WTC11 (cell line): ENCODE measurements around the gene THSD4. TPM values are rescaled to one million over a fixed set of nuclear protein-coding genes. Genes with fewer than 3 reads are reported as not detected.

Experiments
- ATAC-seq: fragments of 200-7000 bp; cut with Tn5 transposase; 2 replicates; pipeline ENCODE4 v1.10.0; 2021; ENCODE audit warnings: mild to moderate bottlenecking, moderate library complexity
- CTCF ChIA-PET: fragments of 300-600 bp; sonication (Branson Sonifier 250); formaldehyde crosslinking; loops from one replicate; lab custom pipeline; 2021; ENCODE audit warnings: antibody characterized with exemption; lab: Charles Lee
- POLR2A ChIA-PET: fragments of 350-600 bp; sonication (Branson Sonifier 250); formaldehyde crosslinking; loops from one replicate; lab custom pipeline; 2021; ENCODE audit warnings: antibody characterized with exemption; lab: Charles Lee
- DNase-seq: peaks from one replicate; pipeline ENCODE4 v3.0.0; 2021; ENCODE audit warnings: low spot score
- H3K27ac Mint-ChIP-seq: 2 replicates; pipeline ENCODE4 v1.8.0; 2021; ENCODE audit warnings: mixed read lengths
- H3K27me3 Mint-ChIP-seq: 2 replicates; pipeline ENCODE4 v1.8.0; 2021; ENCODE audit warnings: low read depth, mild to moderate bottlenecking, moderate library complexity, mixed read lengths
- H3K36me3 Mint-ChIP-seq: 2 replicates; pipeline ENCODE4 v1.8.0; 2021; ENCODE audit warnings: mixed read lengths
- H3K4me1 Mint-ChIP-seq: 2 replicates; pipeline ENCODE4 v1.8.0; 2022; ENCODE audit warnings: mixed read lengths
- H3K4me3 Mint-ChIP-seq: 2 replicates; pipeline ENCODE4 v1.8.0; 2021; ENCODE audit warnings: mild to moderate bottlenecking, moderate library complexity, mixed read lengths
- H3K9me3 Mint-ChIP-seq: 2 replicates; pipeline ENCODE4 v1.8.0; 2021; ENCODE audit warnings: mixed read lengths
- AR ChIP-seq: fragments of 250-450 bp; sonication (Bioruptor Pico); IDR thresholded peaks from 2 replicates; pipeline ENCODE4 v1.9.0; 2021; ENCODE audit warnings: mild to moderate bottlenecking
- ATF2 ChIP-seq: sonication (generic); formaldehyde crosslinking; IDR thresholded peaks from 2 replicates; pipeline ENCODE4 v1.8.1; 2022; ENCODE audit warnings: low read depth, missing genetic modification reagents, borderline replicate concordance
- CREB1 ChIP-seq: sonication (generic); formaldehyde crosslinking; IDR thresholded peaks from 2 replicates; pipeline ENCODE4 v1.8.0; 2023; ENCODE audit warnings: mild to moderate bottlenecking, missing genetic modification reagents
- CREM ChIP-seq: sonication (generic); formaldehyde crosslinking; IDR thresholded peaks from 2 replicates; pipeline ENCODE4 v1.8.1; 2022; ENCODE audit warnings: mild to moderate bottlenecking, missing genetic modification reagents, moderate library complexity
- IRF2 ChIP-seq: sonication (generic); formaldehyde crosslinking; IDR thresholded peaks from 2 replicates; pipeline ENCODE4 v1.8.0; 2022; ENCODE audit warnings: low read depth, missing genetic modification reagents, borderline replicate concordance
- MLX ChIP-seq: sonication (generic); formaldehyde crosslinking; IDR thresholded peaks from 2 replicates; pipeline ENCODE4 v1.8.1; 2023; ENCODE audit warnings: mild to moderate bottlenecking, missing genetic modification reagents, moderate library complexity
- OVOL2 ChIP-seq: fragments of 250-450 bp; sonication (Bioruptor Pico); IDR thresholded peaks from 2 replicates; pipeline ENCODE4 v1.9.0; 2021; ENCODE audit warnings: mild to moderate bottlenecking, borderline replicate concordance
- SOX15 ChIP-seq: fragments of 250-450 bp; sonication (Bioruptor Pico); IDR thresholded peaks from 2 replicates; pipeline ENCODE4 v1.9.0; 2021; ENCODE audit warnings: mild to moderate bottlenecking
- STAT6 ChIP-seq: sonication (generic); formaldehyde crosslinking; conservative IDR thresholded peaks from 2 replicates; pipeline ENCODE4 v1.8.1; 2023; ENCODE audit warnings: mild to moderate bottlenecking, low read depth, missing genetic modification reagents, moderate library complexity
- ZNF121 ChIP-seq: sonication (generic); formaldehyde crosslinking; IDR thresholded peaks from 2 replicates; pipeline ENCODE4 v1.8.0; 2023; ENCODE audit warnings: missing genetic modification reagents
- ZNF138 ChIP-seq: sonication (generic); formaldehyde crosslinking; conservative IDR thresholded peaks from 2 replicates; pipeline ENCODE4 v1.8.1; 2022; ENCODE audit warnings: mild to moderate bottlenecking, moderate library complexity, missing genetic modification reagents
- ZNF232 ChIP-seq: sonication (generic); formaldehyde crosslinking; IDR thresholded peaks from 2 replicates; pipeline ENCODE4 v1.8.0; 2022; ENCODE audit warnings: mild to moderate bottlenecking, missing genetic modification reagents
- ZNF425 ChIP-seq: fragments of 250-450 bp; sonication (Bioruptor Pico); conservative IDR thresholded peaks from 2 replicates; pipeline ENCODE4 v1.9.0; 2021; ENCODE audit warnings: mild to moderate bottlenecking
- ZSCAN18 ChIP-seq: fragments of 250-450 bp; sonication (Bioruptor Pico); IDR thresholded peaks from 2 replicates; pipeline ENCODE4 v2.1.2; 2022; ENCODE audit warnings: mild to moderate bottlenecking, moderate library complexity
- total RNA-seq: library from RNA; stranded (reverse); gene quantifications from 3 replicates; pipeline ENCODE4 v1.2.3, GENCODE V29; 2021

The THSD4 gene
- total RNA-seq, 1 experiment from 2014 or later: 7.8 TPM

GRCh38 chr15:71352125-71352524, 236.9 kb downstream of the THSD4 start:
- H3K36me3 Mint-ChIP-seq: no peaks in the 10 kb centered on the region
- no peak for DNase-seq
- no peaks in the 10 kb centered on the region for H3K9me3 Mint-ChIP-seq
- ATAC-seq: no peak
- H3K27me3 Mint-ChIP-seq: no peaks in the 10 kb centered on the region
- H3K4me3 Mint-ChIP-seq: no peak overlapping the region
- CTCF ChIA-PET: no interaction called here
- POLR2A ChIA-PET: no interaction called here
- H3K4me1 Mint-ChIP-seq: peaks cover 17% of the 10 kb centered on the region
- no peak overlapping the region for H3K27ac Mint-ChIP-seq
- TF ChIP-seq STAT6 (CRISPR knock-in tag): no peak
- TF ChIP-seq ZSCAN18 (CRISPR knock-in tag): no peak
- no peak for TF ChIP-seq IRF2 (CRISPR knock-in tag)
- no peak for TF ChIP-seq ZNF425 (CRISPR knock-in tag)

GRCh38 chr15:71352765-71353164, 237.5 kb downstream of the THSD4 start:
- no peak for DNase-seq
- ChIA-PET POLR2A (no interaction called here), CTCF (no interaction called here)
- no peaks in the 10 kb centered on the region for H3K9me3 Mint-ChIP-seq
- H3K36me3 Mint-ChIP-seq: no peaks in the 10 kb centered on the region
- no peak overlapping the region for H3K27ac Mint-ChIP-seq
- H3K27me3 Mint-ChIP-seq: no peaks in the 10 kb centered on the region
- no peak for ATAC-seq
- peaks cover 20% of the 10 kb centered on the region for H3K4me1 Mint-ChIP-seq
- no peak overlapping the region for H3K4me3 Mint-ChIP-seq
- TF ChIP-seq CREB1 (no peak), CREM (CRISPR knock-in tag) (no peak), ATF2 (CRISPR knock-in tag) (no peak), ZNF232 (CRISPR knock-in tag) (no peak), MLX (CRISPR knock-in tag) (no peak), ZNF425 (CRISPR knock-in tag) (no peak), AR (CRISPR knock-in tag) (no peak), SOX15 (CRISPR knock-in tag) (no peak), OVOL2 (no peak), ZNF121 (CRISPR knock-in tag) (no peak), ZNF138 (CRISPR knock-in tag) (no peak)
